HL-60/S4 treated with phorbol 12-myristate 13-acetate at 8.2 ng/mL for 4 days and 3 days (cell line): ENCODE results near the gene USP11.

Source experiments
- in situ Hi-C: fragments of 300-500 bp; cut with MboI; formaldehyde crosslinking; loops from 2 replicates; pipeline ENCODE4 v1.15.0; 2022; ENCODE audit warnings: low sequenced_read_pairs

The USP11 gene

GRCh38 chrX:47296766-47297365 is 64.1 kb downstream of the USP11 start:
- in situ Hi-C loops, result no loop called here

- in situ Hi-C loops, result no loop called here
These were observed 65.1 kb downstream of the USP11 start for GRCh38 chrX:47297874-47298273.
